HG03520 (cell line): ENCODE measurements around the gene TARS2.

Experiments used
- ATAC-seq: cut with Tn5 transposase; IDR thresholded peaks from one replicate; pipeline ENCODE4 v1.9.1; 2021; ENCODE audit warnings: mild to moderate bottlenecking, moderate library complexity; ENCODE audit not compliant: unreplicated experiment

The TARS2 gene

GRCh38 chr1:150555198-150555970 is 68.2 kb downstream of the TARS2 start:
- ATAC-seq, result no peak

GRCh38 chr1:150555971-150556865 is 69.0 kb downstream of the TARS2 start:
- no peak for ATAC-seq

- ATAC-seq, result no peak
These were observed 69.9 kb downstream of the TARS2 start for GRCh38 chr1:150557065-150557600.
